C4-2B (cell line): Measurements from ENCODE around the gene TTC34.
"Not testable (repeated sequence)": the region's sequence is repeated elsewhere in the genome, so short reads cannot be mapped to it uniquely, and the experiment has no call there.

Experiments used
- CTCF ChIP-seq: fragments of 450-650 bp; conservative IDR thresholded peaks from 2 replicates; pipeline ENCODE4 v1.5.1; 2017; ENCODE audit warnings: mild to moderate bottlenecking
- ZFX ChIP-seq: fragments of 450-650 bp; IDR thresholded peaks from 2 replicates; pipeline ENCODE4 v1.6.1; 2017

DNA sequence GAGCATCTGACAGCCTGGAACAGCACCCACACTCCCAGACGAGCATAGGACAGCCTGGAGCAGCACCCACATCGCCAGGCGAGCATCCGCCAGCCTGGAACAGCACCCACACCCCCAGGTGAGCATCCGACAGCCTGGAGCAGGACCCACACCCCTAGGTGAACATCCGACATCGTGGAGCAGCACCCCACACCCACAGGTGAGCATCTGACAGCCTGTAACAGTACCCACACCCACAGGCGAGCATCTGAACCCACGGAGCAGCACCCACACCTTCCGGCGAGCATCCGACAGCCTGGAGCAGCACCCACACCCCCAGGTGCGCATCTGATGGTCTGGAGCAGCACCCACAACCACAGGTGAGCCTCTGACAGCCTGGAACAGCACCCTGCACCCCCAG is 44.0 kb downstream of the TTC34 start:
- TF ChIP-seq CTCF, ZFX: not testable (repeated sequence)
